Activated CD8-positive, alpha-beta T cell treated with anti-CD3 and anti-CD28 coated beads, Interleukin-2, amount 10 ng/mL, durations not matched to agents 7 days and 5 days (primary cell): ENCODE results near the gene ANKEF1. TPM values are rescaled to one million over a fixed set of nuclear protein-coding genes. Genes with fewer than 3 reads are reported as not detected.
A peak's percentile ranks its signal among the peaks of the same experiment; 100 is the strongest.

Source experiments
- ATAC-seq: fragments of 150-1000 bp; cut with Tn5 transposase; one replicate; pipeline ENCODE4 v1.10.0; 2021; ENCODE audit warnings: moderate library complexity
- CTCF ChIA-PET: fragments of 350-600 bp; sonication (Branson Sonifier 250); formaldehyde crosslinking; loops from one replicate; lab custom pipeline; 2021; ENCODE audit warnings: antibody characterized with exemption; lab: Charles Lee
- POLR2A ChIA-PET: fragments of 350-600 bp; sonication (Branson Sonifier 250); formaldehyde crosslinking; loops from one replicate; lab custom pipeline; 2021; ENCODE audit warnings: antibody characterized with exemption; lab: Charles Lee
- DNase-seq: peaks from one replicate; pipeline ENCODE4 v3.0.0-alpha.2; 2020
- H3K27ac Mint-ChIP-seq: one replicate; pipeline ENCODE4 v1.8.0; 2021; ENCODE audit warnings: mild to moderate bottlenecking, mixed read lengths
- H3K27me3 Mint-ChIP-seq: one replicate; pipeline ENCODE4 v1.8.0; 2021; ENCODE audit warnings: low read depth, mixed read lengths
- H3K36me3 Mint-ChIP-seq: one replicate; pipeline ENCODE4 v1.8.0; 2021; ENCODE audit warnings: low read depth, mixed read lengths
- H3K4me1 Mint-ChIP-seq: one replicate; pipeline ENCODE4 v1.8.0; 2021; ENCODE audit warnings: low read depth, mixed read lengths
- H3K4me3 Mint-ChIP-seq: one replicate; pipeline ENCODE4 v1.8.0; 2021; ENCODE audit warnings: mild to moderate bottlenecking, mixed read lengths
- H3K9me3 Mint-ChIP-seq: one replicate; pipeline ENCODE4 v1.8.0; 2022; ENCODE audit warnings: mixed read lengths; ENCODE audit not compliant: insufficient read depth
- total RNA-seq, 2 experiments: library from RNA; stranded (reverse); gene quantifications; one replicate each; pipeline ENCODE4 v1.2.3, GENCODE V29; 2021

The ANKEF1 gene
- total RNA-seq = 1 to 10 TPM; 3.6 to 3.9 TPM

- POLR2A ChIA-PET = interaction anchor here (0.6 kb wide), 2 partner anchors 10 to 90 kb away, joined by 3 read pairs; no protein-coding TSS in a partner anchor
- Mint-ChIP-seq H3K4me3 (peak within 1 kb of the TSS; percentile 60), H3K9me3 (no peaks in the 10 kb centered on the region), H3K4me1 (peaks cover 10% of the 10 kb centered on the region), H3K36me3 (peaks cover 11% of the 10 kb centered on the region), H3K27me3 (peaks cover 4% of the 10 kb centered on the region), H3K27ac (peak within 1 kb of the TSS; percentile 70)
- DNase-seq (peak; percentile 83), ATAC-seq (peak; percentile 99)
- CTCF ChIA-PET = interaction anchor here (1.2 to 1.7 kb wide), 2 partner anchors 42 to 55 kb away, joined by 3 to 7 read pairs; no protein-coding TSS in a partner anchor
Measured at GRCh38 chr20:10034717-10035571, at the start of gene ANKEF1. Gene ANKEF1, plus strand, starts transcription at chr20:10034987. Its CDS starts 3,315 bp downstream, at chr20:10038302.

GRCh38 chr20:9985281-9985680, 49.5 kb upstream of the ANKEF1 start:
- POLR2A ChIA-PET = interaction anchor here (0.6 kb wide), 1 partner anchor 400 kb away, joined by 4 read pairs; no protein-coding TSS in a partner anchor
- Mint-ChIP-seq H3K9me3 (no peaks in the 10 kb centered on the region), H3K4me3 (no peak overlapping the region), H3K36me3 (no peaks in the 10 kb centered on the region), H3K27ac (no peak overlapping the region), H3K27me3 (peaks cover 5% of the 10 kb centered on the region), H3K4me1 (no peaks in the 10 kb centered on the region)
- CTCF ChIA-PET = no interaction called here
- ATAC-seq = no peak
- no peak for DNase-seq

- ChIA-PET POLR2A (interaction anchor here (0.6 kb wide), 1 partner anchor 399 kb away, joined by 4 read pairs; no protein-coding TSS in a partner anchor), CTCF (no interaction called here)
- H3K9me3 Mint-ChIP-seq = no peaks in the 10 kb centered on the region
- H3K27ac Mint-ChIP-seq = no peak overlapping the region
- no peaks in the 10 kb centered on the region for H3K4me1 Mint-ChIP-seq
- DNase-seq = no peak
- H3K36me3 Mint-ChIP-seq = no peaks in the 10 kb centered on the region
- no peak overlapping the region for H3K4me3 Mint-ChIP-seq
- peaks cover 5% of the 10 kb centered on the region for H3K27me3 Mint-ChIP-seq
- ATAC-seq = no peak
Measured at GRCh38 chr20:9985773-9986172, 49.0 kb upstream of the ANKEF1 start.

- Mint-ChIP-seq H3K27me3 (peaks cover 4% of the 10 kb centered on the region), H3K9me3 (no peaks in the 10 kb centered on the region), H3K4me3 (no peak overlapping the region), H3K27ac (no peak overlapping the region), H3K36me3 (no peaks in the 10 kb centered on the region), H3K4me1 (no peaks in the 10 kb centered on the region)
- DNase-seq (no peak), ATAC-seq (no peak)
- ChIA-PET POLR2A (no interaction called here), CTCF (no interaction called here)
Measured at GRCh38 chr20:9989066-9989724, 45.6 kb upstream of the ANKEF1 start.

GRCh38 chr20:9993137-9993536, 41.6 kb upstream of the ANKEF1 start:
- Mint-ChIP-seq H3K27me3 (peaks cover 3% of the 10 kb centered on the region), H3K27ac (no peak overlapping the region), H3K4me3 (no peak overlapping the region), H3K4me1 (no peaks in the 10 kb centered on the region), H3K36me3 (no peaks in the 10 kb centered on the region), H3K9me3 (no peaks in the 10 kb centered on the region)
- DNase-seq = no peak
- ATAC-seq = no peak
- CTCF ChIA-PET = no interaction called here
- POLR2A ChIA-PET = no interaction called here

GRCh38 chr20:9994676-9995075, 40.1 kb upstream of the ANKEF1 start:
- Mint-ChIP-seq H3K9me3 (no peaks in the 10 kb centered on the region), H3K27me3 (peaks cover 3% of the 10 kb centered on the region), H3K4me1 (no peaks in the 10 kb centered on the region), H3K36me3 (no peaks in the 10 kb centered on the region), H3K4me3 (no peak overlapping the region), H3K27ac (no peak overlapping the region)
- ChIA-PET CTCF (no interaction called here), POLR2A (no interaction called here)
- ATAC-seq = no peak
- DNase-seq = no peak

GRCh38 chr20:9995510-9996272, 39.1 kb upstream of the ANKEF1 start:
- CTCF ChIA-PET = no interaction called here
- POLR2A ChIA-PET = no interaction called here

GRCh38 chr20:9996944-9997343, 37.8 kb upstream of the ANKEF1 start:
- H3K27ac Mint-ChIP-seq = no peak overlapping the region
- DNase-seq = no peak
- no peaks in the 10 kb centered on the region for H3K36me3 Mint-ChIP-seq
- ChIA-PET POLR2A (no interaction called here), CTCF (no interaction called here)
- H3K9me3 Mint-ChIP-seq = no peaks in the 10 kb centered on the region
- no peaks in the 10 kb centered on the region for H3K27me3 Mint-ChIP-seq
- no peaks in the 10 kb centered on the region for H3K4me1 Mint-ChIP-seq
- ATAC-seq = no peak
- H3K4me3 Mint-ChIP-seq = no peak overlapping the region

More at GRCh38 chr20:9995510-9996272, 39.1 kb upstream of the ANKEF1 start:
- Mint-ChIP-seq H3K27me3 (no peaks in the 10 kb centered on the region), H3K27ac (no peak overlapping the region), H3K4me1 (no peaks in the 10 kb centered on the region), H3K4me3 (no peak overlapping the region), H3K9me3 (no peaks in the 10 kb centered on the region), H3K36me3 (no peaks in the 10 kb centered on the region)
- ATAC-seq (no peak), DNase-seq (no peak)

GRCh38 chr20:9999645-10000044, 35.1 kb upstream of the ANKEF1 start:
- CTCF ChIA-PET = no interaction called here
- no peaks in the 10 kb centered on the region for H3K36me3 Mint-ChIP-seq
- H3K9me3 Mint-ChIP-seq = no peaks in the 10 kb centered on the region
- no peaks in the 10 kb centered on the region for H3K4me1 Mint-ChIP-seq
- H3K27me3 Mint-ChIP-seq = no peaks in the 10 kb centered on the region
- POLR2A ChIA-PET = no interaction called here
- no peak overlapping the region for H3K27ac Mint-ChIP-seq
- DNase-seq = no peak
- no peak overlapping the region for H3K4me3 Mint-ChIP-seq
- no peak for ATAC-seq

GRCh38 chr20:10002866-10003265, 31.9 kb upstream of the ANKEF1 start:
- ChIA-PET POLR2A (no interaction called here), CTCF (no interaction called here)
- Mint-ChIP-seq H3K9me3 (no peaks in the 10 kb centered on the region), H3K27ac (no peak overlapping the region), H3K4me1 (peaks cover 3% of the 10 kb centered on the region), H3K36me3 (no peaks in the 10 kb centered on the region), H3K27me3 (peaks cover 2% of the 10 kb centered on the region), H3K4me3 (no peak overlapping the region)
- no peak for DNase-seq
- ATAC-seq = no peak

GRCh38 chr20:10004900-10005299, 29.9 kb upstream of the ANKEF1 start:
- POLR2A ChIA-PET = no interaction called here
- DNase-seq (no peak), ATAC-seq (no peak)
- no peak overlapping the region for H3K27ac Mint-ChIP-seq
- no peak overlapping the region for H3K4me3 Mint-ChIP-seq
- no peaks in the 10 kb centered on the region for H3K9me3 Mint-ChIP-seq
- no peaks in the 10 kb centered on the region for H3K36me3 Mint-ChIP-seq
- H3K27me3 Mint-ChIP-seq = peaks cover 5% of the 10 kb centered on the region
- CTCF ChIA-PET = no interaction called here
- peaks cover 3% of the 10 kb centered on the region for H3K4me1 Mint-ChIP-seq
